ELF-1 (cell line): ENCODE results near the gene NSG1.

ENCODE experiments used
- DNase-seq: peaks from one replicate; pipeline ENCODE4 v3.0.0-alpha.2; 2016; ENCODE audit warnings: low read depth, low spot score

NSG1 gene

DNA sequence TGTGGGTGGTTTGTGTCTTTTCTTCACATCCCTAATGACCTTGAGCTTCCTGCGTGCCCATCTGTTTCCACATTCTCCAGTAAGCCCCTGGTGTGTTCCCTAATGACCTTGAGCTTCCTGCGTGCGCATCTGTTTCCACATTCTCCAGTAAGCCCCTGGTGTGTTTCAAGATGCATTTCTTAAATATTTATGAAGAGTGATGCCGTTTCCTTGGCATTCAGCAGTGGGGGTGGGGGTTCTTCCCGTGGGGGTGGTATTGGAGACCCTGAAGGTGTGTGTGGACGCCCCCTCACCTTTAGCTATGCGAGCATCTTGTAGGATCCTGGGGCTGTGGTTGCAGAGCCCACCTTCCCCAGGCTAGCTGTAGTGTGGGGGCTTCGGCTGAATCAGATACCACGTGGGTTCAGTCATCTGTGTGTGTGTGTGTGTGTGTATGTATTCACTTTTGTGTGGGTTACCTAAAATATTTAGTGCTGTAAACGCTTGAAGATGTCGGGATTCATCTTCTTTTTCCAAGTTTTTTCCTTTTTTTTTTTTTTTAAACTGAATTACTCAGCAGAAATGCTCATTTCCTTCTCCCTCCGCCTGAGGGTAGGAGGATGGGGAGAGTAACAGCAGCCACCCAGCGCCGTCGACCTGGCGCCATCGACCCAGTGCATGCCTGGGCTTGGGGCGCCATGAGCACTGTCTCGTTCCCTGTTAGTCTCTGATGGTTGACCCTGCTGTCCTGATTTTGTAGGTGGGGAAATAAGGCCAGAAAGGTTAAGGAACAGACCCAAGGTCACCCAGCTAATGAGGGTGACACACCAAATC, 9.9 kb downstream of the NSG1 start:
- no peak for DNase-seq

DNA sequence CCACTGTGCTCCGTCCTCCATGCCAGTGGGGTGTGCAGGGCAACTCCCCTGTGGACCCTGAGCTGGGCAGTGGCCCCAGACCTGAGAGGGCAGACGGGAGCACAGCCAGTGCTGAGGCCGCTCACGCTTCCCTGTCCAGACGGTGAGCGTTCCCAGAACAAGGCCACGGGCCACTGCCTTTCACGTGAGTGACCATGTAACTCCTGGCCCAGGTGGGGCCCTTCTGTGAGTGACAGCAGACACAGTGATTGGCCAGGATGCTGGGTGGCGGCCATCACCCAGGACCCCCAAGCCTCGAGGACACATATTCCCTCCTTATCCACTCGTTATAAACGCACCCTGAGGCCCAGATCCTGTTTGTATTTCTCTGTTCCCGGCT, 10.5 kb downstream of the NSG1 start:
- DNase-seq, result no peak

DNA sequence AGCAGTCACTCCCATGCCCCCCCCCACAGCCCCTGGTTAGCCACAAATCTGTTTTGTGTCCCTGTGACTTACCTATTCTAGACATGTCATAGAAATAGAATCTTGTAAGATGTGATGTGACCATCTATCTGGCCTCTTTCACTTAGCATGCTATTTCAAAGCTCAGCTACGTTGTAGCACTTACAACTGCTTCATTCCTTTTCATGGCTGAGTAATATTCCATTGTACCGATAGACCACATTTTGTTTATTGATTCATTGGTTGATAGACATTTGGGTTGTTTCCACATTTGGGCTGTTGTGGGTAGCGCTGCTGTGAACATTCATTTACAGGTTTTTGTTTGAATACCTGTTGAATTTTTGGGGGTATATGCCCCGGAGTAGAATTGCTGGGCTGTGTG, 11.5 kb downstream of the NSG1 start:
- no peak for DNase-seq

DNA sequence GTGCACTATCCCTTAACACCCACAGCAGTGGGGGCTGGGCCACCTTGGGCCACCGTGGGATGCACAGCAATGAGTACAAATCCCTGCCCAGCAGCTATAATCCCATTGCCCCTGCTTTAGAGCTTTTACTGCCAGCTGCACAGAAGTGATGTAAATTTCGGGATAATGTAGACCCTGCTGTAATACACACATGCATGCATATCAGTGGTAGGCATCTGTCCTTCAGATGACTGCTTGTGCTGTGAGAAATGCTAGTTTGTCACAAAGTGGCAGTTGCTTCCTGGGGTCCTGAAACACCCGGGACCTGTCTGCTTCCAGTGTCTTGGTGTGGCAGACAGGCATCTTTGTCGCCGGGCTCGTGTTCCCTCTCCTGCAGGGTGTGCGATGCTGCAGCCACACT, 14.1 kb downstream of the NSG1 start:
- DNase-seq, result no peak

DNA sequence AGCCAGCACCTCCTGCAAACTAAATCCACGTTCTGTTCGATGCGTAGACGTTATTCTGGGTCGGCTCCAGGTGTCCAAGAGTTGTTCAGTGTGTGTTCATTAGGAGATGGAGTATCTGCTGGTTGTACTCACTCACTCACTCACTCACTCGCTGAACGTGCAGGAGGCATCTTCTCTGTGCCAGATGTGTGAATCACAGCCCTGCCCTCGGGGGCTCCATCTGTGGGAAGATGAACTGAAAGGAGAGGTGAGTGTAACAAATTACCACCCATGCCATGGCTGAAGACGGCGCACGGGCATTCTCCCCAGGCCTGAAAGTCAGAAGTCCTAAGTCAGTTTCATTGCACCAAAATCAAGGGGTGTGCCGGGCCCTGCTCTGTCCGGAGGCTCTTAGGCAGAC, 16.1 kb downstream of the NSG1 start:
- DNase-seq, result no peak

DNA sequence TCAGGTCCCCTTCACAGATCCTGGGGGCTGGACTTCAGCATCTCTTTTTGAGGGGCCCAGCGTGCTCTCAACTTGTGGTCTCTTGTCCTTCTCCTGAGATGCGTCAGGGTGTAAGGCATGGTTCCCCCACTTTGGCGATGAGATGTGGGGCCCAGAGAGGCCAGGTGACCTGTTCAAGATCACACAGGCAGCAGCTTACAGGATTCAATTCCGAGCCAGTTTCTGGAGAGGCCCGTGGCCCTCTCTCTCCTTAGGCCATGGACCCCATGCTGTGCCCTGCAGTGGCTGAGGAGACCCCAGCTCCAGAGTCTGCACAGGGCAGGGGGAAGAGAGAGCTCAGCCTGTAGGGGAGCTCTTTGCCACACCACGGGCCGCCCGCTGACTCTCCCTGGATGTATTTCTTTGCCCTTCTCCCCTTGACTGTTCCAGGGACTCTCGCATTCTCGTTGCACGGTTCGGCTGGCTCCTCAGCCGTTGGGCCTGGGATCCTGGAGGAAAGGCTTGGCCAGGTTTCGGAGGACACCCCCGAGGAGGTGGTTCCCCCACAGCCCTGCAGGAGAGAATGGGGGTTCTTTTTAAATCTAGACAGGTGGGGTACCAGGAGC, 18.6 kb downstream of the NSG1 start:
- no peak for DNase-seq

DNA sequence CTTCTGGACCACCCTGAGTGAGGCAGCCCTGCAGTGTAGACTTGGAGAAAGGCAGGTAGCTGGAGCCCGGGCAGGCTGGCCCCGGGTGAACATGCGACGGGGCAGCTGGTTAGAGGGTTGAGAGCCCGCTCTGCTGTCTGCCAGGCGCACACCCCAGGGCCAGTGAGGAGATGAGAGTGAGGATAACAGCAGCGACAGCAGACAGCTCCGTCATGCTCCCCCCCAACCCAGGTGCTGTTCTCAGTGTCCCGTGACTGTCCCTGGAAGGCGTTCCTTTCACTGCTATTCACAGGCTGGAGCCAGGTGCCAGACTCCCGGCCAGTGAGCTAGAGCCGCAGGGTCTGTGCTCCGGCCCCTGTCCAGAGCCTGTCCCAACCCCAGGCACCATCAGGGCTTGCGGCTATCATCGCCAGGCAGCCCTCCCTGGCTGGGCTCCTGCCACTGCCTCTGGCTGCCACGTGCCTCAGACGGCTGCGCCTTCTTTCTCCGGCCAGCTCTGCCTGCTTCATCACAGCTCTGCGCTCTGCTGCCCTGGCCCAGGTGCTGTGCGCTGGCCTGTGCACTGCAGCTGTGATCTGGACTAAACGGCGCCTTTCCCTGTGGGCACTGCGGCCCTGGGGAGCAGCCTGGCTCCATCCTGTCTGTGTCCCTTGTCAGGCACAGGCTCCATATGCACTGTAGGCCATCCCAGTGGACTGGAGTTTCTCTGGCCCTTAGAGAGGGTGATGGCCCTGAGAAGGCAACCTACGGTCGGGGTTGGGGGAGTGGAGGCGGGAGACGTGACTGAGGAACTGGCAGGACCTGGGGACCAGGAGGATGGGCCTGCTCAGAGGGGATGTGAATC, 19.8 kb downstream of the NSG1 start:
- peak; percentile 64 for DNase-seq

DNA sequence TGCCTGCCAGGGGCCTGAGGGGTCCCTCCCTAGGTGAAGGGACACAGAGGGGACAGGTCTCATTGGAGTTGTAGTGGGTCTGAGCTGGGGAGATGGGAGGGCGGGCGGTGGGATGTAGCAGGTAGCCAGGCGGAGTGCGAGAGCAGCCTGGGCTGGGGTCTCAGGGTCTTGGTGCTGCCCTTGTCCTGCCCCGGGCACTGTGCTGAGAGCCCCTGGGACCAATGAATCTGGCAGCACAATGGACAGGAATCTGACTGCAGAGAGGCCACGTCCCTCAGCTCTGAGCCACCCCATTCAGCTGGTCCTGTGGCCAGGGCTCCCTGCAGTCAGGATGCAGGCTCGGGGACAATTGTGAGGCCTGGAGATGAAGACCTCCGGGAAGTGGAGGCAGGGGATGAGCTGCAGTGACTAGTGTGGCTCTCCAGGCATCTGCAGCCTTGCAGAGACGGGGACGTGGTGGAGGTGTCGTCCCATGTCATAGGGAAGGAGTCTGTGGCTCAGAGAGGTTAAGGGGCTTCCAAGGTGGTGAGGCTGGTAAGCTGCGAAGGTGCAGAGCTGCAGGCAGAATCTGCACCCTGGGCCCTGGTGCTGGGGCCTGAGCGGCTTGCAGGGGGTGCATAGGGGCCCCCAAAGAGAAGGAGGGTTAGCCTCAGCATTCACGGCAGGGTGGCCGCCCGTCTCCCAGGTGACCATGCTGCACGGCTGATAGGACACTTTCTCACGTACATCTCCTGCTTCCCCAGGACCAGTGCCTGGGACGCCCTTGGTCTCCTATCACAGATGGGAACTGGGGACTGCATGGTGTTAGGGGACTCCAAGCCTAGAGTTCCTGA, 20.6 kb downstream of the NSG1 start:
- no peak for DNase-seq

DNA sequence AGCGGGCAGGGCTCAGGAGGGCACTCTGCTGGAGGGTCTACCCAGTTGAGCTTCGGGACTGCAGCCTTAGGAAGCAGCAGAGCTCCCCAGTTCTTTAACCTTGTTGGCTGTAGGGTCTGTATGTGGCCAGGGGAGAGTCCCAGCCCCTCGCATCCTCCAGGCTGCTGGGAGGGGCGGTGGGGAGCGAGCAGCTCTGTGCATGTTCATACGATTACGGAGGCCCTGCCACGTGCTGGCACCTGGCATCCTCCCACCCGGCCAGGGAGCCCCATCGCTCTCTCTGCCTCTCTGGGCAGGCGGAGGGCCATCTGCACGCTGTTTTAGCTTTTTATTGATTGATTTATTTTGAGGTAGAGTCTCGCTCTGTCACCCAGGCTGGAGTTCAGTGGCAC, 21.2 kb downstream of the NSG1 start:
- no peak for DNase-seq

DNA sequence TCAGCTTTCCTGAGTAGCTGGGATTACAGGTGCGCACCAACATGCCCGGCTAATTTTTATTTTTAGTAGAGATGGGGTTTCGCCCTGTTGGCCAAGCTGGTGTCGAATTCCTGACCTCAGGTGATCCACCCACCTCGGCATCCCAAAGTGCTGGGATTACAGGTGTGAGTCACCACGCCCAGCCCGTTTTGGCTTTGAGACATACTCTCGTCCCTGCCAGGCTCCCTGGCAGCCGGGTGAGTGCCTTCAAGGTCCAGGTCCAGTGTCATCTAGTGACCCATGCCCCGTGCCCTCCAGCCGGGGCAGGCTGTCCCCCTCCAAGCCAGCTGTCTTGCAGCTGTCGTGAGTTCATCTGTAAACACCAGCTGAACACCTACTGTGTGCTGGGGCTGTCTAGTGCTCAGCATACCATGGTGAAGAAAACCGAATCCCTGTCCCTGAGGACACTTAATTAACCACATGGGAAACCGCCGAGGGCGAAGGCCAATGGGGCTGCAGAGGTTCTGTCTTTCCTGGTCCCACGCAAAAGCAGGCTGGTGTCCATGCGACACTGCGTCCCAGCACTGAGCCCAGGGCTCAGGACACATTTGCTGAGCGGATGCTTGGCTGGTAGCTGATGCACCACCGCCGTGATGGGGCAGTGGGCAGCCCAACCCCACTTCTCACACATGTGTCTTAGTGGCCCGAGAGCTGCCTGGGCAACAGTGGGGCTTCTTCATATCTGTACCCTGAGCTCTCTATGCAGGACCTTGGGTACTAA, 21.9 kb downstream of the NSG1 start:
- no peak for DNase-seq

DNA sequence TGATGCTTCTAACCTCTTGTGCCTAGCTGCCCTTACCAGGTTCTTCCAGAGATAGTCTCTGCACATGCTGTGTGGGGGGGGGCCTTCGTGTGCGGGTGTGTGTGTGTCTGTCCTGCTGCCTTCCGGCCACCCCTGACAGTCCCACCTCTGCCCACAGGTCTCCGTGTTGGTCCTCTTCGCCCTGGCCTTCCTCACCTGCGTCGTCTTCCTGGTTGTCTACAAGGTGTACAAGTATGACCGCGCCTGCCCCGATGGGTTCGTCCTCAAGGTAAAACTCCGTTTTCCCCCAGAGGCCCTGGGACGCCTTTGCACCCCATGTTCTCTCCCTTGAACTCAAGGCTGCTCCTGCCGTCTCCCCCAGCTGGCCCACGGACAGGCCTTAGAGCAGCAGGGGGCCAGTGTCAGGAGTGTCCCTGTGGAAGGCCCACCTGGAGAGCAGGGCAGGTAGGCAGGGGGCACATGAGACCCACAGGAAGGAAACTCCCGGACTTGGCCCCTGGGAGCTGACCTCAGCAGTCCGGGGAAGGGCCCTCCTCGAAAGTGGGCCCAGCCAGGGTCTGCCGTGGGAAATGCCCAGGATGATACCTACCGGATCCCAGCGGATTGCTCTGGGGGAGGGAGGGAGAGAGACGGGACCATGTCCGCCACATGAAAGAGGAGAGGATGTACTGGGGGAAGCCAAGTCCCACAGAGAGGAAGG, 22.7 kb downstream of the NSG1 start:
- DNase-seq, result no peak

DNA sequence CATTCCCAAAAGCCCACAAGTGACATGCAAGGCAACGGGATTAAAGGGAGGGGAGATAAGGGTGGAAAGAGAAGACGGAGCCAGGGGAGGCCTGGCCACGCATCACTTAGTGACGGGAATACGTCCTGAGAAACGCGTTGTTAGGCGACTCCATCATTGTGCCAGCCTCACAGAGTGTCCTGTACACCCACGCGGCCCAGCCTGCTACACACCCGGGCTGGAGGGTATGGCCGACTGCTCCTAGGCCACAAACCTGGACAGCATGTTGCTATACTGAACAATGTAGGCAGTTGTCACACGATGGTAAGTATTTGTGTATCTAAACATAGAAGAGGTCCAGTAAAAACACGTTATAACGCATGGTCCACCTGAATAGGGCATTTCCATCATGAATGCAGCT, 23.4 kb downstream of the NSG1 start:
- no peak for DNase-seq

DNA sequence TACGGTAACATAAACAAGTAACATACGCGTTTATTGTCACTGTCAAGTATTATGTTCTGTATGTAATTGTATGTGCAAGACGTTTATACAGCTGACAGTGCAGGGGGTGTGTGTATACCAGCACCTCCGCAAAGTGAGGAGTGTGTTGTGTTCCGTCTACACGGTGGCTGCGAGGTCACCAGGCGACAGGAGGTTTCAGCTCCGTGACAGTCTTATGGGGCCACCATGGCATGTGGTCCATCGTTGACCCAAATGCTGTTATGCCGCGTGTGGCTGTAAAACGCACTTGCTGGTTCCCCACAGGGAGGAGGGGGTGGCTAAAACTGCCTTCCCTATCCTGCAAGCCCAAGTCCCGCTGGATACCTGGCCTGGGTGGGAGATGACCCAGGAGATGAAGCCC, 25.0 kb downstream of the NSG1 start:
- DNase-seq, result no peak

DNA sequence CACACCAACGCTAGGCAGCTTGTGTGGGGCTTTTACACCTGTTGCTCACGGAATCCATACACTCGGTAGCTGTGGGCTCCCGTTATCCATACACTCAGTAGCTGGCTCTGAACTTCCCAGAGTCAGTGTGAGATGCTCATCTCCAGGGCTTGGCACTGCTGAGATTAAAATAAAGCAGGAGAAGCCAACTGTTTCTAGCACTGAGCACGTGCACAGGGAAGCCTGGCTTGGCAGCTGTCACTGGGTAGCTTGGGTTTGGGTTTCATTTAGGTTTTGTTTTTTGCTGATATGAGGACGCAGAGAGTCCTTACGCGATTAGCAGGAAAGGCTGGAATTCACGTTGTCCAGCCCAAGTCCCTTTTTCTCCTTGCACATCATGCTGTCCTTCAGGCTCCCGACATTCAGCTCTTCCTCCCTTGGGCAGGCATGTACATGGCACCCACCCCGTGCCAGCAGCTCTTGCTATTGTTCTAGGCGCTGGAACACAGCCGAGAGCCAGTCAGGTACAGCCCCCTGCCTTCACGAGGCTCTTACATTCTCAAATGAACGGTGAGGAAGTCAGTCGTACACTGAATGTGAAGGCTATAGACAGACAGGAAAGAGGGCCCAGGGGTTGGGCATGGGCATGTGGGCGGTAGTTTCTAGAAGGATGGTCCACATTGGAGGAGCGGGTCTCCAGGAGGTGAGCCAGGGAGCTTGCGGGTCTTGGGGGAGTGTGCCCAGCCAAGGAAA, 25.9 kb downstream of the NSG1 start:
- DNase-seq, result no peak

DNA sequence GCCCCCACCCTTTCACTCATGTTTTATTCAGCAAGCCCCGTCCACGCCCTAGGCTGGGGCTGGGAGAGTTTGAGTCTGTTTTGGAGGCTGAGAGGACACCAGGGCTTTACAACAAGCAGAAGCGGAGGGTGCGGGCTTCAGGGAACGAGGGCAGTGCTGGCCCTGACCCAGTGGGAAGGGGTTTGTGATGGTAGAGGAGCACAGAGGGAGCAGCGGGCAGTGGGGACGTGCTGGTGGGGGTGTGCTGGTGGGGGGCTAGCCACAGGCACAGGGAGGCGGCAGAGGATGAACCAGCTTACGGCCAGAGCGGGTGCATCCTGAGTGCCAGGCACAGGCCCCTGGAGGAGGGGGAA, 26.4 kb downstream of the NSG1 start:
- DNase-seq, result no peak

DNA sequence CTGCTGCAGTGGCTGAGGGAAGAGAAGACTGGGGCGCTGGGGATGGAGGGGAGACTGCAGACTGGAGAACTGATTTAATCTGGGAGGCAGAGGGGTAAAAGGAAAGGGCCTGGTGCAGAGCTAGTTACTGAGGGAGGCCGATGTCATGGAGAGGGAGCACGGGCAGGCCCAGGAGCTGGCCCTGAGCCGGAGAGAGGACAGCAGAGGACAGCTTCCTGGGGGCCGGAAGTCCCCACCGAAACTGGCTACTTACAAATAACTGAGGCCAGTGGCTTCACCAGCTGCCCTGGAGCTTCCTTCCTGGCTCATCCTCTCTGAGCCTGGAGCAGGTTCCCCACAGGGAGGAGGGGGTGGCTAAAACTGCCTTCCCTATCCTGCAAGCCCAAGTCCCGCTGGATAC, 26.9 kb downstream of the NSG1 start:
- DNase-seq, result no peak

DNA sequence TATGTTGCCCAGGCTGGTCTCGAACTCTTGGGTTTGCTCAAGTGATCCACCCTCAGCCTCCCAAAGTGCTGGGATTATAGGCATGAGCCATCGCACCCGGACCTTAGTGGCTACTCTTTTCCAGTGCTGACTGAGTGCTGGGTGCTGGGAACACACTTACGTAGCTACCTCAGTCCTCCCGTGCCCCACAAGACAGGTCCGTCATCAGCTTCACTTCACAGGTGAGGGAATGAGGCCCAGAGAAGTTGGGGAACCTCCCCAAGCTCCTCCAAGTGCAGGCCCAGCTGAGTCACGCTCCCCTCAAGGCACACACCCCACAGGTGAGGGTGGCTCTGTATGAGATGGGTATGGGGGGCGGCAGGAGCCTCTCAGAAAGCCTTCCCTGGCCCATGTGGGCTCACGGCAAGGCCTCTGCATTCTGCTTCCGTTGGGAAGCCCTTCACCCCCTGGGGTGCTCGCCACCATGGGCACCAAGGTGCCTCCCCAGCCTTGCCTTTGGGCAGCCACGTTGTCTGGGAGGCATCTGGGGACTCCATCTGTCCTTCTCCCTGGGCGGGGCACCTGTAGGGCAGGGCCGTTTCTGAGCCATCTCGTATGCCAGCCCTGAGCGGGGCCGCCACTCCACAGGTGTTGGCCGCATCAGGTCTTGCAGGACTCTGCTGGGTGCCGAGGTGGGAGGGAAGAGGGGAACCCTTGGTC, 28.4 kb downstream of the NSG1 start:
- DNase-seq, result no peak

DNA sequence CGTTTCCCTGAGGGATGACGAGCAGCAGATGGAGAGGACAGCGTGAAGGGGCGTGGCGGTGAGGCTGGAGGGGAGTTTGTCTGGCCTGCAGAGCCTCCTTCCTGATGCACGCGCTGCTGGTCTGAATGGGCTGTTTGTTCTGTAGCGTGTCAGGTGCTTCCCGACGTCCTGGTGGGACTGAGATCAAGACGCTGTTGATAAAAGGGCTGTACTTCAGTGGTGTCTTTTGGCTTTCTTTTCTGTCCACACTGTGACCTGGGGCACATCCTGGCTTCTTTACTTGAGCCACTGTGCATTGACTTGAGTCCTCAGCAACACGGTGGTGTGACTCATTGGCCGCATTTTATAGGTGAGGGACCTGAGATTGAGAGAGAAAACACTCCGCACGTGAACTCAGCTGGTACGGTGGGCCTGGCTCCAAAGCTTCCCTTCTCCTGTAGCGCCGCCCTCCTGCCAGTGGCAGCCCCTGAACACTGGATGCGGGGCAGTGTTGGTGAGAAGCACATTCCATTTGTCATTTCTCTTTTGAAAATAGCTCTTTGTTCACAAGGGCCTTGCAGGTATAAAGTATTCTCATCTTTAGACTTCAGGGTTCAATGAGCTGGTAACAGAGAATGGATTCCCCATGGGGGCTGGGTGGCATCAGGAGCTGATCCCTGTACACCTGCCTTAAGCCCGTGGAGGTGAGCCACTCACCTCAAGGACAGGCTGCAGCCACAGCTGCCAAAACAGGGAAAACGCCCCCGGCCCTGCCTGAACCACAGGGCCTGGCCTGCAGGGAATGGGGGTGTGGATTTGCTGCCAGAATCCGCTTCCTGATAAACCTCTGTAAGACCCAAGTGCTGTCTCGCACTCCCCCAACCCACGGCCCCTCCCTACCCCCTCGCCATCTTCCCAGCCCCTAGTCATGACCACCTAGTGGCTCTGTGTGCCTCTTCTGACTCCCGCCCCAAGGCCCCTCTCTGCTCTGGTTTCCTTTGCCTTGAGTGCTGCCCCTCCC, 29.2 kb downstream of the NSG1 start:
- DNase-seq, result no peak
